Islet precursor cell (in vitro differentiated cells): ENCODE results near the gene TEAD1.
"Not testable (repeated sequence)": the region's sequence is repeated elsewhere in the genome, so short reads cannot be mapped to it uniquely, and the experiment has no call there.

ENCODE experiments used
- DNase-seq: peaks from one replicate; pipeline ENCODE4 v3.0.0-alpha.2; 2018

The TEAD1 gene

DNA sequence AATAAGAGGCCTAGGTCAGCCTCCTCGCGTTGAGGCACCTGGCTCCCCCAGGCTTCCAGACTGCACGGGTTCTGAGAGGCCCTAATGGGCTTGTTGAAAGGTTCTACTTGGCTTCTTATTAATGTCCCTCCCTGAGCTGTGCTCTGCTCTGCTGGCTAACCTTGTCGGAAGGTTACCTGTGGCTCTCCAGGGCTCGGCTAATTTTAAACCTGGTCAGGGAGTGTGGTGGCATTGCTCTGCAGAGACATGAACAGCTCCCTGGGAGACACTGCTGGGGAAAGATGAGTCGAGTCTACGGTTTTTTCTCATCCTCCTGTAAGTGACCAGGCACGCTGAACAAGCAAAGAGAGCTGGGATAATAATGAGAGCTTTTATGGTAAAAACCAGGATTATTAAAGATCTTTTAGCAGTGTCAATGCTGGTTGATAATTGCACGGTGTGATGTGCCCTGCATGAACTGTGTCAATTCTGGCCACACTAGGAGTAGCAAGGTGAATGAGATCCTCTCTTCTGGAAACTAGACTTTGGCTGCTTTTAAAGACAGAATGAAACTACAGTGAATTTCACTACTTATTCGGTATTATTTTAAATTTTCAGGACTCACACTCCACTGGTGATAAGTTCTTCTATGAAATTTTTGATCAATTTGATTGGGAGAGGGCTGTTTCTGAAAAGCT lies 70.7 kb downstream of the TEAD1 start:
- DNase-seq, result peak; percentile 81

DNA sequence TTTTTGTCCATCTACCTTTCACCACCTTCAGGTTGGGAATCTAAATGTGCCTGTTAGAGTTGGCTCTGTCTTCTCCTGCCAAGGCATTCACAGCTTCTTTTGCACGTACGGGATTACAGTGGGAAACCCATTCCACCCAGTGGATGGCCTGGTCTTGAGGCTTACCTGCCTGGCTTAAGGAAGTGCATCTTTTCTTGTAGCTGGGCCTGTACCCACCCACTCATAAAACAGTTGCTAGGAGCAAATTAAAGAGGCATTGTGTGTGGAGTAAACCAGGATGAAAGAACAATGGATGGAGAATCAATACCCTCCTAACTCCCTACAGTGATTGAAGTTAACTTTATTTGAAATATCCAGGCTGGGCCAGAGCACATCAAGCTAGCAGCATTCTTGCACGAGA lies 71.6 kb downstream of the TEAD1 start:
- DNase-seq, result no peak

DNA sequence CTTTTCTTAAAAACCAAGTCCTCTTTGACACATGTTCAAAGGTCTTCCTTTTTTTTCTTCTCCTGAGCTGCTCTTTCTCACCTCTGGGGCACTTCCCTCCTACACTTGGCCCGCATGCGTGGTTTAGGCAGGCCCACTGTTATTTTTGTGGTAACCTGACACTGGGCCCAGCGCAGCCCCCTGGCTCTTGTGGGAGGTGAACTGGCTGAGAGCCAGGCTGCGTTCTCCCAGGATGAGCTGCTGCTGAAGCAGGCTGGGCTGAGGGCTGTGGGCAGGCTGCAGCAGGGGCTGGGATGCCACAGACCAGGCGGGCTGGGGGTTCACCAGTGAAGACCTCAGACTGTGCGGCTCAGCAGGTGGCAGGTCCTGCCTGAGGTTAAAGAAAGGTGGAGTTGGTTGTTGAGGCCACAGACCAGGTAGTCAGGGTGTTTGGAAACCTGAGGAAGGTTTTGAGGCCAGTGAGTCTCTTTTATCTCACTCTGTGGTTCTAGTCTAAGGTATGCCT lies 72.4 kb downstream of the TEAD1 start:
- peak; percentile 97 for DNase-seq

DNA sequence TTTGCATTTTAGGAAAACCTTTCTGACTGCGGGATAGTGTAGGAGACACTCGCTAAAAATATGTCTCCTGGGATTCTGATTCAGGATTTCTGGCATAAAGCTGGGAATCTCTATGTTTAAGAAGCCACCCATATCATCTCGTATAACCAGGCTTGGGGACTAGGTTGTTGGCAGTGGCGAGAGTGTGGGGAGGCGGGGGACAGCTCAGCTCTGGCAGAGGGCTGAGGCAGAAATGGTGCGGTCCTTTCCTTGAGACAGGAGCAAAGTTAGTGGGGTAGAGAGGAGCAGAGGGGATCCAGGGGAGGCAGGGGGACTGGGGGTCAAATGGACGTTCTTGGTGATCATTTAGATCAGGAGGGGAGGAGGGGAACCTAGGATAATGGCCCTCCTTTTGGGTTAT lies 74.3 kb downstream of the TEAD1 start:
- no peak for DNase-seq

GRCh38 chr11:12749442-12749841 lies 75.2 kb downstream of the TEAD1 start:
- DNase-seq, result no peak

GRCh38 chr11:12750181-12750580 lies 76.0 kb downstream of the TEAD1 start:
- DNase-seq, result no peak

- no peak for DNase-seq
Measured at GRCh38 chr11:12752868-12753524, 78.8 kb downstream of the TEAD1 start.

DNA sequence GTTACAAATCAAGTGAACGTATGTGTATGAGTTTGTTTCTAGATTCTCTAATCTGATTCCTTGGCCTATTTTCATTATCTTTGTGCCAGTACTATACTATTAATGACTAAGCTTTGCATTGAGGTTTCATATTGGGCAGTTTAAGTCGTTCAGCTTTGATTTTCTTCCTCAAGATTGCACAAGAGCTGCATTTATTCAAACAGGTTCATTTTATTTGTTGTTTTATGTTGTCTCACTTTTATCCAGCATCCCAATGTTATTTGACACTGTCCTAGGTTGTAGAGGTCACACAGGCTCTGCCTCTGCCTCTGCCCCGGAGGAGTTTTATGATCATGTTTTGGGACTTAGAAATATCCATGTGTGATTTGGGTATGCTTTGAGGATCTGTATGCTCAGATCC lies 79.8 kb downstream of the TEAD1 start:
- DNase-seq, result no peak

DNA sequence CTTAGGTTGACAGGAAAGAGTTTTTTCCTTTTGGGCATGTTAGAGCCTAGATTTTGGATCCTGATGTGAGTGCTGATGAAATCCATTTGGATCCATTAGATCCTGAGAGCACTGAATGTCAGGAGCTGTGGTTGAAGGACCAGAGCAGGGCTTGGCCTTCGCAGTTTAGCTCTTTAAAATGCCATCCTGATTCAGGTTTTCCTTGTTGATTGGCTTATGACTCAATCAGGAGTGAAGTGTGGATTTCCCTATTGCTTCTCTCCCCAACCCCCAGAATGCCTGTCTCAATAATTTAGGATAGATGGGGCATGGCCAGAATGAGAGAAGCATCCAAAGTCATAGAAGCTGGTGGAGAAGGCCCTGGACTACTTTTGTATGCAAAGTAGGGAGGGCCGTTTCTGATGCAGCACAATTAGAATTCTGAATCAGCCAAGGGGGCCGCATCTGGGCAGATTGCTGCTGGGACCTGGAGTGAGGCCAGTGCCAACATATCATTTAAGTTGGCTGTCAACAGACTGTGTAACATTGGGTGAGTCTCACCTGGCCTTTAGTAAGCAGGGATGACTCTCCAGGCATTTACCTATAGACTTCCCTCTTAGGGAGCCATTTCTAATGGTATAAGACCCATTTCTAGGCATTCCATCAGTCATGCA lies 80.5 kb downstream of the TEAD1 start:
- no peak for DNase-seq

- DNase-seq, result peak; percentile 64
Measured at GRCh38 chr11:12755510-12756453, 81.6 kb downstream of the TEAD1 start.

DNA sequence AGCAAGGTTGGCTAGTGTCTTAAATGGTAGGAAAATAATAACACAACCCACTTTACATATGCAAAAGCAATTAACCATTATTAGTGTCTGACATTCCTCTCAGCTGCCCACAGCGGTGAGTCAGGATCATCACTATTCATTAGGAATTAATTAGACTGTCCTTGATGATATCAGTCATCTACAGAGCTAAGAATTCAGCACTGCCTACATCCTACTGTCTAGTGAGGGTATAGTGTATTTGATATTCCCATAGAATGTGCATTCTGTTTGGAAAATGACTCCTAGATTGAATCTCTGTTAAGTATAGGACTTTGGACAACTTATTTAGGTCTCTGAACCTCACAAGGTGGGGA lies 82.2 kb downstream of the TEAD1 start:
- no peak for DNase-seq

DNA sequence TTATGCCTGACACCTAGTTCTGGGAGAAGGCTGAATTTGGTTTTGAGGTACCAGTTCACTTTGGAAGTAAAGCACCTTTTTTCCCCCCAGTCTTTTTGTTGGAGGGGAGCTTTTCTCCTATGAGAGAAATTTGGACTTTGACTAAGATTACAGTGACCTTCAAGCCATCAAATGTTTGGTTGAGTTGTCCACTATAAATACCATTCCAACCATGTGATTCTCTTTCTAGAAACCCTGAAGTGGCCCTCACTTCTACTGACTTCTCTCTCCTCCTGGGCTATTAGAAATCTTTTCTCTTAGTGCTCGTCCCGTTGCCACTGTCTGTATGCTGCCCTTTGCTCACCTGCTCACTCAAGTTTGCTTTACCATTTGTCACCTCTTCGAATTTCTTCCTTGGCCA lies 82.6 kb downstream of the TEAD1 start:
- no peak for DNase-seq

GRCh38 chr11:12757416-12757815 lies 83.2 kb downstream of the TEAD1 start:
- DNase-seq, result no peak

GRCh38 chr11:12758117-12758516 lies 83.9 kb downstream of the TEAD1 start:
- DNase-seq, result not testable (repeated sequence)

- no peak for DNase-seq
Measured at GRCh38 chr11:12761029-12761428, 86.8 kb downstream of the TEAD1 start.

- DNase-seq, result no peak
Measured at GRCh38 chr11:12762278-12762677, 88.1 kb downstream of the TEAD1 start.

- no peak for DNase-seq
Measured at GRCh38 chr11:12762696-12763324, 88.6 kb downstream of the TEAD1 start.

DNA sequence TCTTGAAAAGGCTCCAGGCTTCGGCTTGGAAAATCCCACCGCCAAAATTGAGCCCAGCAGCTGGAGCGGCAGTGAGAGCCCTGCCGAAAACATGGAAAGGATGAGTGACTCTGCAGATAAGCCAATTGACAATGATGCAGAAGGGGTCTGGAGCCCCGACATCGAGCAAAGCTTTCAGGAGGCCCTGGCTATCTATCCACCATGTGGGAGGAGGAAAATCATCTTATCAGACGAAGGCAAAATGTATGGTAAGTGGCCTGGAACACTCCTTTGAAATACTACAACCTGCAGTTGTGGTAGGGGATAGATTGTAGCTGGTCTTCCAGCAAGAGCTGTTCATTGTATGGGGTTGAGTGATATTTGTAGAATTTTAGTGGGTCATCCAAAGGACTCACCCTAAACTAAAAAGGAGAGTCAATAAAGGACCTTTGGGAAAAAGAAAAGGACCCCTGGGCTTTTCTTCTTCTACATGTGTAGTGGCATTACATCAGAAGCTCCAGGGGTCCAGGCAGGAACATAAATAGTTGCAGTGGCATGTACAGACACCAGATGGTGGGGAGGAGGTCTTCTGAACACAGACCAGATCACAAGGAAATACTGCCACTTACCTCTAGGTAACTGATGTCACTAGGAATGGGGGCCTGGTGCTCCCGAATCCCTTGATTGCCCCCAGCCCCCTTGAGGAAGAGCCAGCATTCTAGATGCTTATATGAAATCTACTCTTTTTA lies 90.1 kb downstream of the TEAD1 start:
- DNase-seq, result no peak

DNA sequence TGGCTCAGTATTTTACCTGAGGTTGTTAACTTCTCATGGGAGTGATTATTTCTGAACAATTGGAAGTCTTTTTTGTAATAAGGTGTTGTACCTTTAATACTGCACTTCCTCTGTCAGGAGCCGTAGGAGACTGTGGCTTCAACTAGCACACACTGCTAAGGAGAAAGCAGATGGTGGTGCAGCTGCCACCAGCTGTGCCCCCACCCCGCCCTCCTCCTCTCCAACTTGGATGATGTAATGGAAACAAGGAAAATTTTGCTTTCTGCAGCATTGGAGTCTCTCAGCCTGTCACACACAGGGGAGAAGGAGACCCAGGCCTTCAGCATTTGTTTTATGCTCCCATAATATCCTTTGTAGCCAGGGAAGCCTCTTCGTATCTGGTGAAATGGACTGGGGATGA lies 91.2 kb downstream of the TEAD1 start:
- no peak for DNase-seq

DNA sequence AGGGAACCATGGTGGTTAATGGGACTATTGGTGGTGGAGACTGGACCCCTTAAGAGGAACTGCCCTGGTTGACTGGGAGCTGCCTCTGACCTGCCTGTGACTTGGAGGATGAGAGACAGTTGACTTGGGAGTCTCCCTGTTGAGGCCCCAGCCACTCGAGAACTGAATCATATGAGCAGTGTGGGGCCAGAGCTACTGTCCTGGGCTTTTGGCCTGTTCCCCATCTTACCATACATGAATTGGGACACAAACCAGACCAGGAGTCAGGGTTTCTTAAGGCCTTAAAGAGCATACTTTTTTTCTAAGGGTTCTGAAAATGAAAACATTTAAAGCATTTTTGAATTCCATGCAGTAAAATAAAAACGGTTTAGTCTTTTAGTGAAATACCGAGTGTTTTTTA lies 92.8 kb downstream of the TEAD1 start:
- no peak for DNase-seq

DNA sequence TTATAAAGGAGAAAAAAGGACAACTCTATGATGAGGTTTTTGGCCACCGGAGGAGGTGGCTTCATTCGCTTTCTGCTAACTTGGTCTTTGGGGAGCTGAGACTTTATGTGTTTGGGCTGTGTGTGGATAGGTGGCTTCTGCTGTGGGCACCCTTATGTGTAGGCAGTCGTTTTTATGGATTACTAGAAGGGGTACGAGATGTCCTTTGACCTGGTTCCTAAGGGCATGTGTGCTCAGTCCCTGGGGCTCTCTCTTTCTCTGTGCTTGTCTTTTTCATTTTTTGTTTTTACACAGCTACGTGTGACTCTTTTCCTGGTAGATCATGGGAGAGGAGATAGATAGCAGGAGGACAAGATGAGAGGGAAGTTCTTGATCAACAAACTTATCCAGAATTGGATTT lies 93.4 kb downstream of the TEAD1 start:
- no peak for DNase-seq
